Body of pancreas (tissue), 4 donors: ENCODE data around the gene PARD6B. TPM values are rescaled to one million over a fixed set of nuclear protein-coding genes. Genes with fewer than 3 reads are reported as not detected.

Experiments used
- ATAC-seq: fragments of 150-250 bp; one replicate; pipeline ENCODE4 v1.9.1; 2016
- DNase-seq, 4 donors: peaks; one replicate each; pipeline ENCODE4 v3.0.0-alpha.2; 2019
- H3K27ac ChIP-seq, 4 donors: fragments of 200-600 bp; sonication (generic); 1 replicate in 3 of 4; 2 replicates in 1 of 4; pipeline versions ENCODE4 v1.5.1 to v1.6.1; 2016 to 2019; ENCODE audit warnings: mild to moderate bottlenecking in 1 of 4, mixed read lengths in 1 of 4, moderate library complexity in 1 of 4
- H3K27me3 ChIP-seq, 2 donors: fragments of 200-600 bp; sonication (generic); one replicate each; pipeline ENCODE4 v1.6.0; 2016; ENCODE audit warnings: mild to moderate bottlenecking in 1 of 2
- H3K36me3 ChIP-seq, 2 donors: fragments of 200-600 bp; sonication (generic); replicated peaks in 1 of 2; 2 replicates each; pipeline ENCODE4 v1.5.1; 2016; ENCODE audit warnings: low read depth in 2 of 2; ENCODE audit not compliant: insufficient read depth in 1 of 2
- H3K4me1 ChIP-seq: fragments of 200-600 bp; sonication (generic); one replicate; pipeline ENCODE4 v1.6.0; 2016
- H3K4me3 ChIP-seq, 2 donors: fragments of 200-600 bp; sonication (generic); 1 replicate in 1 of 2; 2 replicates in 1 of 2; pipeline ENCODE4 v1.5.1; 2016 to 2019
- H3K9me3 ChIP-seq, 3 donors: fragments of 200-600 bp; sonication (generic); 1 replicate in 2 of 3; 2 replicates in 1 of 3; pipeline ENCODE4 v1.5.1; 2016
- CTCF ChIP-seq, 7 experiments: fragments of 450-650 bp in 4 of 7; fragments of 200-600 bp in 3 of 7; sonication (generic) in 3 of 7; IDR thresholded peaks; one replicate each; pipeline ENCODE4 v1.5.1; 2016 to 2019; ENCODE audit warnings: antibody characterized with exemption in 7 of 7
- POLR2A ChIP-seq, 3 donors: fragments of 450-650 bp; IDR thresholded peaks; one replicate each; pipeline ENCODE4 v1.6.1; 2016; ENCODE audit warnings: antibody characterized with exemption in 3 of 3, mild to moderate bottlenecking in 2 of 3
- WGBS, 2 donors: methylation state at CpG; one replicate each; pipeline ENCODE4 v1.1.5; 2017; 5-methylcytosine and 5-hydroxymethylcytosine counted together
- intact Hi-C: fragments of 100-400 bp; cut with DNase I; formaldehyde crosslinking; loops from one replicate; pipeline ENCODE4 v1.15.1; 2023
- total RNA-seq, 2 donors: library from RNA; depleted of rRNA; stranded (reverse); fragments of >200 nt; gene quantifications; one replicate each; pipeline ENCODE4 v1.1.0, GENCODE V29; 2016

Gene PARD6B
- total RNA-seq, 2 donors from 2014 or later, result 4.6 to 8.6 TPM

- DNase-seq, result no peak
- no peak overlapping the region for H3K4me3 ChIP-seq
- no peak overlapping the region for H3K27ac ChIP-seq
- intact Hi-C loops, result no loop called here
- H3K27me3 ChIP-seq, result no peaks in the 10 kb centered on the region
- 92 to 96% methylated on average over 4 of the region's 4 CpGs for WGBS, 2 donors
- no peaks in the 10 kb centered on the region for H3K36me3 ChIP-seq
- H3K9me3 ChIP-seq, result peaks cover 0 to 3% (median 0%) of the 10 kb centered on the region in 3 donors
- no peak for ATAC-seq
- H3K4me1 ChIP-seq, result peaks cover 8% of the 10 kb centered on the region
- TF ChIP-seq POLR2A (IDR thresholded peaks at IDR 0.05), result no peak
- no peak for TF ChIP-seq CTCF (IDR thresholded peaks at IDR 0.05)
Observed at GRCh38 chr20:50754420-50754819, 23.0 kb downstream of the PARD6B start.

GRCh38 chr20:50756447-50756846, 25.1 kb downstream of the PARD6B start:
- intact Hi-C loops, result no loop called here
- no peak overlapping the region for H3K27ac ChIP-seq
- ATAC-seq, result no peak
- H3K4me1 ChIP-seq, result peaks cover 10% of the 10 kb centered on the region
- H3K9me3 ChIP-seq, result peaks cover 0 to 3% (median 0%) of the 10 kb centered on the region in 3 donors
- H3K4me3 ChIP-seq, result no peak overlapping the region
- DNase-seq, result no peak
- H3K27me3 ChIP-seq, result no peaks in the 10 kb centered on the region
- H3K36me3 ChIP-seq, result no peaks in the 10 kb centered on the region
- TF ChIP-seq POLR2A (IDR thresholded peaks at IDR 0.05) (no peak), CTCF (IDR thresholded peaks at IDR 0.05) (no peak)
- 79 to 82% methylated on average over 2 of the region's 2 CpGs for WGBS, 2 donors

GRCh38 chr20:50758469-50758868, 27.1 kb downstream of the PARD6B start:
- Histone ChIP-seq H3K4me3 (no peak overlapping the region), H3K4me1 (peaks cover 30% of the 10 kb centered on the region), H3K36me3 (no peaks in the 10 kb centered on the region), H3K27me3 (no peaks in the 10 kb centered on the region), H3K9me3 (peaks cover 0 to 3% (median 0%) of the 10 kb centered on the region in 3 donors), H3K27ac (no peak overlapping the region)
- DNase-seq (no peak), ATAC-seq (no peak)
- WGBS, 2 donors, result 83 to 89% methylated on average over 5 of the region's 5 CpGs
- TF ChIP-seq POLR2A (IDR thresholded peaks at IDR 0.05), result no peak
- no peak for TF ChIP-seq CTCF (IDR thresholded peaks at IDR 0.05)
- intact Hi-C loops, result no loop called here

- intact Hi-C loops, result no loop called here
Observed at GRCh38 chr20:50758992-50759391, 27.6 kb downstream of the PARD6B start.

More at GRCh38 chr20:50758992-50759391, 27.6 kb downstream of the PARD6B start:
- no peak for ATAC-seq
- peaks cover 0 to 3% (median 0%) of the 10 kb centered on the region in 3 donors for H3K9me3 ChIP-seq
- no peak for DNase-seq
- H3K36me3 ChIP-seq, result no peaks in the 10 kb centered on the region
- H3K4me1 ChIP-seq, result peaks cover 35% of the 10 kb centered on the region
- no peak overlapping the region for H3K4me3 ChIP-seq
- peak overlapping the region in 2 of 4 donors; percentile 18 to 23 for H3K27ac ChIP-seq
- TF ChIP-seq POLR2A (IDR thresholded peaks at IDR 0.05) (no peak), CTCF (IDR thresholded peaks at IDR 0.05) (no peak)
- WGBS, 2 donors, result 92 to 93% methylated on average over 3 of the region's 3 CpGs
- no peaks in the 10 kb centered on the region for H3K27me3 ChIP-seq
